ENCODE measurements around the gene NPR3.

NPR3 gene

DNA sequence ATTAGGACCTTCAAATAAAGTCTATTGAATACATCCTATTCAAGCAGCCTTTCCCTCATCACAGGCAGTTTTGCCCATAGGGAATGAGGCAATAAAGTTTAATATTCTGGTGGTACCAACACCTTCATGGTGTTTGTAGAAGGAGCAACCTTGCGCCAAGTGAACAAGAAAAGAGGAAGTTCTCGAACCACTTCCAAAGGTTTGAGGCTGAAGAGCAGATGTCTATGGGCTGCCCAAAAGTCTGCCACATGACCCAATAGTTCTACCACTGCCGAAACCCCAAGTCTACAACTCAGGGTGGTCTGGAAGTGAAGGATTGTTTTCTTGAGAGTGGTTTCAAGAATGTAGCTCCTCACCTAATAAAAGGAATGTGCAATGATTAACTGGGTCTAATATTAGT lies 123.1 kb downstream of the NPR3 start:
- Histone ChIP-seq H3K79me2 (ENCODE audit: control insufficient read depth, insufficient read depth, low read length, unreplicated experiment) (no peaks in the 10 kb centered on the region), H2AFZ (ENCODE audit: low read length, unreplicated experiment) (no peak overlapping the region), H3K4me1 (ENCODE audit: control insufficient read depth, insufficient read depth, low read length, unreplicated experiment) (peaks cover 30% of the 10 kb centered on the region), H3K36me3 (ENCODE audit: insufficient read depth, low read length) (no peaks in the 10 kb centered on the region), H3K27me3 (ENCODE audit: insufficient read depth, low read length) (no peaks in the 10 kb centered on the region), H3K4me3 (ENCODE audit: low read depth, low read length) (no peak overlapping the region), H3K27ac (ENCODE audit: low read depth, low read length) (no peak overlapping the region)

DNA sequence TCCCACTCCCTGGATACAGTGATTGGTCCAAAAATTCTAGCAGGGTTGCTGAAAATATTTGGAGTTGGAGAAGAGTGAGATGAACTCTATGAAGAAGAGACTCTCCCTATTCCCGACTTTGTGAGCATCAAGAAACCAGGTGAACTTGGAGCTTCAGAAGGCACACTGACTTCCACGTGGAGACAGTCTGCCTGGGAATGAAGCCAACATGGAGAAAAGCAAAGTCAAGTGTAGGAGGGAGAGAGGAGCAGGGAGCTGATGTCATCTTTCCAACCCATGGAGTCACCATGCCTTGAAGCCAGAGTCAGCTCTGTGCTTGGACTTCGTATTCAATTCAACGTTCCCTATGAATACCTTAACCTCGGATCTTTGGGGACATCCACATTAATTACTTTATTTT lies 125.1 kb downstream of the NPR3 start:
- no peak overlapping the region for H3K27ac ChIP-seq (ENCODE audit: low read depth, low read length)
- peaks cover 33% of the 10 kb centered on the region for H3K4me1 ChIP-seq (ENCODE audit: control insufficient read depth, insufficient read depth, low read length, unreplicated experiment)
- no peaks in the 10 kb centered on the region for H3K27me3 ChIP-seq (ENCODE audit: insufficient read depth, low read length)
- H3K4me3 ChIP-seq (ENCODE audit: low read depth, low read length): no peak overlapping the region
- no peaks in the 10 kb centered on the region for H3K79me2 ChIP-seq (ENCODE audit: control insufficient read depth, insufficient read depth, low read length, unreplicated experiment)
- no peak overlapping the region for H2AFZ ChIP-seq (ENCODE audit: low read length, unreplicated experiment)
- H3K36me3 ChIP-seq (ENCODE audit: insufficient read depth, low read length): no peaks in the 10 kb centered on the region

DNA sequence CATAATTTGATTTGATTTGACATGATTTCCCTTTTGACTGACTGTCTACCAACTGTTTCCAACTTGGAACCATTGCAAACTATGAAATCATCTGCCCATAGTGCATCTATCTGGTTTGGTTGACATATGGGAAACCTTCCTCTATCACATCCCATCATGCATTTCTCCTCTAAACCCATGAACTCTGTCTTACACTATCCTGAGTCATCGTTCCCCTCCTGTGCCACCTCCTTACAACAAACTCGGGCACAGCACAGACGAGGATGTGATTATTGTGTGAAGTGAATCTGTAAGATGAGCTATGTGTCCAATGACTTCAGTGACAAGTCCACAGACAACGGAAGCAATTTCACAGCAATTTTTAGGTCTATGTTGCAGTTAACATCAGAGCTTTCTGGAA lies 126.1 kb downstream of the NPR3 start:
- H3K79me2 ChIP-seq (ENCODE audit: control insufficient read depth, insufficient read depth, low read length, unreplicated experiment): no peaks in the 10 kb centered on the region
- H2AFZ ChIP-seq (ENCODE audit: low read length, unreplicated experiment): no peak overlapping the region
- H3K27ac ChIP-seq (ENCODE audit: low read depth, low read length): no peak overlapping the region
- H3K4me3 ChIP-seq (ENCODE audit: low read depth, low read length): no peak overlapping the region
- H3K27me3 ChIP-seq (ENCODE audit: insufficient read depth, low read length): no peaks in the 10 kb centered on the region
- H3K36me3 ChIP-seq (ENCODE audit: insufficient read depth, low read length): no peaks in the 10 kb centered on the region
- peaks cover 23% of the 10 kb centered on the region for H3K4me1 ChIP-seq (ENCODE audit: control insufficient read depth, insufficient read depth, low read length, unreplicated experiment)

DNA sequence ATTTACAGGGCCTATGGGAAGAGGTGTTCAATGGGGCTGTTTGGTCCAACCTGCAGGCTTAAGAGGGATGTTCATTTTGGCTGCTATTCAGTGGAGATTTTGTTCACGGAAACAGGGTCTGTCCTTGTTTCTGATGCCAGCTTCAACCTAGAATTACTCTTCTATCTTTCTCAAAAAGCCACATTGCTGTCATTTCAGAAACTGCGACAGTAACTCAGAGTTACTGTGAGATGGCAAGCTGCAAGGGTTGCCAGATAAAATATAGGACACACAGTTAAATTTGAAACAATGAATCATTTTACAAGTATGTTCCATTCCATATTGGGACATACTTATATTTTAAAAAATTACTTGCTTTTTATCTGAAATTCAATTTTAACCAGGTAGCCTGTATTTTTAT lies 128.0 kb downstream of the NPR3 start:
- H3K27ac ChIP-seq (ENCODE audit: low read depth, low read length): peak overlapping the region; percentile 29; the same call in 1 of the 2 replicates
- H3K36me3 ChIP-seq (ENCODE audit: insufficient read depth, low read length): no peaks in the 10 kb centered on the region
- peaks cover 23% of the 10 kb centered on the region for H3K4me1 ChIP-seq (ENCODE audit: control insufficient read depth, insufficient read depth, low read length, unreplicated experiment)
- H3K4me3 ChIP-seq (ENCODE audit: low read depth, low read length): no peak overlapping the region
- no peaks in the 10 kb centered on the region for H3K27me3 ChIP-seq (ENCODE audit: insufficient read depth, low read length)
- H3K79me2 ChIP-seq (ENCODE audit: control insufficient read depth, insufficient read depth, low read length, unreplicated experiment): no peaks in the 10 kb centered on the region
- H2AFZ ChIP-seq (ENCODE audit: low read length, unreplicated experiment): peak overlapping the region; percentile 79

DNA sequence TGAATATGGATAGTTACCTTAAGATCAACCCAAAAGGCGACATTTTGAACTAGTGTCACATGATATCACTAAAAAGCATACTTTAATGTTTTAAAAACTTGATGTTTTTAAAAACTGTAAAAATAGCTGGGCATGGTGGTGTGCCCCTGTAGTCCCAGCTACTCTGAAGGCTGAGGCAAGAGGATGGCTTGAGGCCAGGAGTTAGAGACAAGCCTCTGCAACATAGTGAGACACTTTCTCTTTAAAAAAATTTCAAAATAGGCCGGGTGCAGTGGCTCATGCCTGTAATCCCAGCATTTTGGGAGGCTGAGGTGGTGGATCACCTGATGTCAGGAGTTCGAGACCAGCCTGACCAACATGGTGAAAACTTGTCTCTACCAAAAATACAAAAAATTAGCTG lies 129.5 kb downstream of the NPR3 start:
- H3K27me3 ChIP-seq (ENCODE audit: insufficient read depth, low read length): no peaks in the 10 kb centered on the region
- H3K79me2 ChIP-seq (ENCODE audit: control insufficient read depth, insufficient read depth, low read length, unreplicated experiment): no peaks in the 10 kb centered on the region
- peaks cover 23% of the 10 kb centered on the region for H3K4me1 ChIP-seq (ENCODE audit: control insufficient read depth, insufficient read depth, low read length, unreplicated experiment)
- no peak overlapping the region for H2AFZ ChIP-seq (ENCODE audit: low read length, unreplicated experiment)
- no peaks in the 10 kb centered on the region for H3K36me3 ChIP-seq (ENCODE audit: insufficient read depth, low read length)
- no peak overlapping the region for H3K27ac ChIP-seq (ENCODE audit: low read depth, low read length)
- no peak overlapping the region for H3K4me3 ChIP-seq (ENCODE audit: low read depth, low read length)
